Neural progenitor cell (in vitro differentiated cells): ENCODE data around the gene FCMR. TPM values are rescaled to one million over a fixed set of nuclear protein-coding genes. Genes with fewer than 3 reads are reported as not detected.

Experiments
- DNase-seq: peaks from one replicate; pipeline ENCODE4 v3.0.0-alpha.2; 2016; ENCODE audit warnings: low spot score
- H2AFZ ChIP-seq: fragments of 200-600 bp; sonication (generic); replicated peaks from 2 replicates; pipeline ENCODE4 v1.6.1; 2016; ENCODE audit warnings: antibody characterized with exemption
- H3F3A ChIP-seq: fragments of 200-600 bp; sonication (generic); 2 replicates; pipeline ENCODE4 v1.6.1; 2016; ENCODE audit warnings: antibody characterized with exemption, low read depth
- H3K27ac ChIP-seq: fragments of 200-600 bp; sonication (generic); 2 replicates; pipeline ENCODE4 v1.5.1; 2016; ENCODE audit warnings: mild to moderate bottlenecking
- H3K27me3 ChIP-seq: fragments of 200-600 bp; sonication (generic); 2 replicates; pipeline ENCODE4 v1.6.1; 2016; ENCODE audit warnings: mild to moderate bottlenecking, moderate library complexity
- H3K36me3 ChIP-seq: fragments of 200-600 bp; sonication (generic); 2 replicates; pipeline ENCODE4 v1.5.1; 2016
- H3K4me1 ChIP-seq: fragments of 200-600 bp; sonication (generic); 2 replicates; pipeline ENCODE4 v1.6.1; 2016; ENCODE audit warnings: mixed run types
- H3K4me2 ChIP-seq: fragments of 200-600 bp; sonication (generic); 2 replicates; pipeline ENCODE4 v1.6.1; 2016
- H3K4me3 ChIP-seq: fragments of 200-600 bp; sonication (generic); 2 replicates; pipeline ENCODE4 v1.5.1; 2016
- H3K79me2 ChIP-seq: fragments of 200-600 bp; sonication (generic); 2 replicates; pipeline ENCODE4 v1.6.1; 2016; ENCODE audit warnings: low read depth
- H3K9ac ChIP-seq: fragments of 200-600 bp; sonication (generic); 2 replicates; pipeline ENCODE4 v1.6.1; 2016
- H3K9me3 ChIP-seq: fragments of 200-600 bp; sonication (generic); 2 replicates; pipeline ENCODE4 v1.5.1; 2016; ENCODE audit warnings: low read depth
- H4K20me1 ChIP-seq: fragments of 200-600 bp; sonication (generic); 2 replicates; pipeline ENCODE4 v1.6.1; 2016; ENCODE audit warnings: low read depth
- H3K27ac Mint-ChIP-seq: 3 replicates; pipeline ENCODE4 v1.8.0; 2021; ENCODE audit warnings: mixed read lengths
- H3K27me3 Mint-ChIP-seq: 2 replicates; pipeline ENCODE4 v1.8.0; 2022; ENCODE audit warnings: low read depth, mild to moderate bottlenecking, inconsistent platforms, moderate library complexity, mixed read lengths; ENCODE audit not compliant: insufficient read depth
- H3K36me3 Mint-ChIP-seq: 3 replicates; pipeline ENCODE4 v1.8.0; 2021; ENCODE audit warnings: mixed read lengths
- H3K4me1 Mint-ChIP-seq: 3 replicates; pipeline ENCODE4 v1.8.0; 2021; ENCODE audit warnings: mixed read lengths
- H3K4me3 Mint-ChIP-seq: 3 replicates; pipeline ENCODE4 v1.8.0; 2021; ENCODE audit warnings: mild to moderate bottlenecking, moderate library complexity, mixed read lengths
- H3K9me3 Mint-ChIP-seq: 3 replicates; pipeline ENCODE4 v1.8.0; 2020; ENCODE audit warnings: mixed read lengths
- EZH2 ChIP-seq: fragments of 200-600 bp; sonication (generic); IDR thresholded peaks from 2 replicates; pipeline ENCODE4 v1.6.1; 2017; ENCODE audit warnings: antibody characterized with exemption, mild to moderate bottlenecking, moderate library complexity
- EZH2phosphoT487 ChIP-seq: fragments of 200-600 bp; sonication (generic); IDR thresholded peaks from 2 replicates; pipeline ENCODE4 v1.6.1; 2017; ENCODE audit warnings: antibody characterized with exemption
- total RNA-seq: library from RNA; depleted of rRNA; stranded (reverse); fragments of >200 nt; gene quantifications from 2 replicates; pipeline ENCODE4 v1.2.3, GENCODE V29; 2015; ENCODE audit warnings: low replicate concordance
- TF ChIP-seq, protein P1 (sequence below): fragments of 200-600 bp; sonication (generic); IDR thresholded peaks from 2 replicates; pipeline ENCODE4 v1.5.1; 2017; ENCODE audit warnings: antibody characterized with exemption, mild to moderate bottlenecking

The FCMR gene
- total RNA-seq, 1 donor from 2014 or later = not detected

- Histone ChIP-seq H3K4me2 (no peak overlapping the region), H3F3A (no peaks in the 10 kb centered on the region), H3K79me2 (no peaks in the 10 kb centered on the region), H3K4me1 (no peaks in the 10 kb centered on the region), H3K36me3 (no peaks in the 10 kb centered on the region), H3K4me3 (no peak overlapping the region), H3K9ac (no peak overlapping the region), H3K27ac (no peak overlapping the region), H2AFZ (no peak overlapping the region), H3K9me3 (no peaks in the 10 kb centered on the region), H4K20me1 (no peaks in the 10 kb centered on the region), H3K27me3 (no peaks in the 10 kb centered on the region)
- no peaks in the 10 kb centered on the region for H3K36me3 Mint-ChIP-seq
- no peak overlapping the region for H3K4me3 Mint-ChIP-seq
- no peaks in the 10 kb centered on the region for H3K9me3 Mint-ChIP-seq
- H3K4me1 Mint-ChIP-seq = no peaks in the 10 kb centered on the region
- H3K27ac Mint-ChIP-seq = no peak overlapping the region
- peaks cover 2% of the 10 kb centered on the region for H3K27me3 Mint-ChIP-seq
- TF ChIP-seq EZH2phosphoT487 = no peak
- no peak for DNase-seq
Observed at GRCh38 chr1:206890125-206891060, 31.3 kb downstream of the FCMR start.

DNA sequence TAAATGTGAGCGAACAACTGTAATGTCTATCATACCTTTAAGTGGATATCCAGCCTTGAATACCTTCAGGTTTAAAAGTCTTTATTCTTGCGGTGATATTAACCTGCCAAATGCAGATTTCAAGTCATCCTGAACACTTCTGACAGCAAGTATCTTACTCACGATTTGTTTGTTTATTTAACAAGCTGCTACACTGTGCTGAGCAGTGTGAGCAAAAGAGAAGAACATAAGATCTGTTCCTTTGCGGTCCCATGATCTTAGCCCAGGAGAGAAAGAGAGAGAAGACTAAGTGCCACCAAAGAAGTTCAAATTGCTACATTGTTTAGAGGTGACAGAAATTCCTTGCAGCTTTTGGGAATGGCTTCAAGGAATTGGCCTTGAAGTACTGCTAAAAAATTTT lies 34.0 kb downstream of the FCMR start:
- Mint-ChIP-seq H3K27ac (no peak overlapping the region), H3K27me3 (peaks cover 2% of the 10 kb centered on the region), H3K4me1 (no peaks in the 10 kb centered on the region), H3K36me3 (no peaks in the 10 kb centered on the region), H3K4me3 (no peak overlapping the region), H3K9me3 (no peaks in the 10 kb centered on the region)
- Histone ChIP-seq H3K9ac (no peak overlapping the region), H3K4me1 (no peaks in the 10 kb centered on the region), H3K27me3 (no peaks in the 10 kb centered on the region), H3F3A (no peaks in the 10 kb centered on the region), H3K36me3 (no peaks in the 10 kb centered on the region), H3K79me2 (no peaks in the 10 kb centered on the region), H3K27ac (no peak overlapping the region), H3K4me2 (no peak overlapping the region), H4K20me1 (no peaks in the 10 kb centered on the region), H3K4me3 (no peak overlapping the region), H2AFZ (no peak overlapping the region), H3K9me3 (no peaks in the 10 kb centered on the region)
- no peak for DNase-seq
- no peak for TF ChIP-seq EZH2
- no peak for TF ChIP-seq EZH2phosphoT487
- TF ChIP-seq, protein P1, sequence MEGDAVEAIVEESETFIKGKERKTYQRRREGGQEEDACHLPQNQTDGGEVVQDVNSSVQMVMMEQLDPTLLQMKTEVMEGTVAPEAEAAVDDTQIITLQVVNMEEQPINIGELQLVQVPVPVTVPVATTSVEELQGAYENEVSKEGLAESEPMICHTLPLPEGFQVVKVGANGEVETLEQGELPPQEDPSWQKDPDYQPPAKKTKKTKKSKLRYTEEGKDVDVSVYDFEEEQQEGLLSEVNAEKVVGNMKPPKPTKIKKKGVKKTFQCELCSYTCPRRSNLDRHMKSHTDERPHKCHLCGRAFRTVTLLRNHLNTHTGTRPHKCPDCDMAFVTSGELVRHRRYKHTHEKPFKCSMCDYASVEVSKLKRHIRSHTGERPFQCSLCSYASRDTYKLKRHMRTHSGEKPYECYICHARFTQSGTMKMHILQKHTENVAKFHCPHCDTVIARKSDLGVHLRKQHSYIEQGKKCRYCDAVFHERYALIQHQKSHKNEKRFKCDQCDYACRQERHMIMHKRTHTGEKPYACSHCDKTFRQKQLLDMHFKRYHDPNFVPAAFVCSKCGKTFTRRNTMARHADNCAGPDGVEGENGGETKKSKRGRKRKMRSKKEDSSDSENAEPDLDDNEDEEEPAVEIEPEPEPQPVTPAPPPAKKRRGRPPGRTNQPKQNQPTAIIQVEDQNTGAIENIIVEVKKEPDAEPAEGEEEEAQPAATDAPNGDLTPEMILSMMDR = no peak

- no peak overlapping the region for H3K27ac ChIP-seq
- H3K36me3 ChIP-seq = no peaks in the 10 kb centered on the region
- no peaks in the 10 kb centered on the region for H3K27me3 ChIP-seq
- TF ChIP-seq, protein P1 = no peak
- no peak for TF ChIP-seq EZH2
- TF ChIP-seq EZH2phosphoT487 = no peak
- H2AFZ ChIP-seq = no peak overlapping the region
- no peaks in the 10 kb centered on the region for H3K79me2 ChIP-seq
- H3K36me3 Mint-ChIP-seq = no peaks in the 10 kb centered on the region
- no peaks in the 10 kb centered on the region for H3K4me1 Mint-ChIP-seq
- peaks cover 2% of the 10 kb centered on the region for H3K27me3 Mint-ChIP-seq
- no peak overlapping the region for H3K9ac ChIP-seq
- no peaks in the 10 kb centered on the region for H3K4me1 ChIP-seq
- DNase-seq = no peak
- H3F3A ChIP-seq = no peaks in the 10 kb centered on the region
- no peaks in the 10 kb centered on the region for H3K9me3 ChIP-seq
- H3K4me2 ChIP-seq = no peak overlapping the region
- no peak overlapping the region for H3K4me3 ChIP-seq
- H3K9me3 Mint-ChIP-seq = no peaks in the 10 kb centered on the region
- H3K4me3 Mint-ChIP-seq = no peak overlapping the region
- no peak overlapping the region for H3K27ac Mint-ChIP-seq
- H4K20me1 ChIP-seq = no peaks in the 10 kb centered on the region
Observed at GRCh38 chr1:206886831-206887230, 34.9 kb downstream of the FCMR start.
